SK-N-SH treated with all-trans-retinoic acid at 6 μM for 48 hours (cell line): ENCODE results near the gene DCP2.

Experiments
- CREB5 ChIP-seq: fragments of 250-450 bp; sonication (Bioruptor Pico); IDR thresholded peaks from 2 replicates; pipeline ENCODE4 v1.5.1; 2020; ENCODE audit warnings: low read depth, mild to moderate bottlenecking, moderate library complexity
- GLIS3 ChIP-seq: fragments of 250-450 bp; sonication (Bioruptor Pico); IDR thresholded peaks from 2 replicates; pipeline ENCODE4 v1.5.0; 2020; ENCODE audit warnings: mild to moderate bottlenecking, moderate library complexity
- RARB ChIP-seq: fragments of 250-450 bp; sonication (Bioruptor Pico); IDR thresholded peaks from 2 replicates; pipeline ENCODE4 v1.8.0; 2021; ENCODE audit warnings: mild to moderate bottlenecking, moderate library complexity
- ZNF8 ChIP-seq: fragments of 450-650 bp; formaldehyde crosslinking; IDR thresholded peaks from 2 replicates; pipeline ENCODE4 v1.5.0; 2020; ENCODE audit warnings: mild to moderate bottlenecking, moderate library complexity

GRCh38 chr5:113040672-113041260 is 64.2 kb downstream of the DCP2 start:
- TF ChIP-seq RARB (CRISPR knock-in tag) (no peak), CREB5 (CRISPR knock-in tag) (no peak), GLIS3 (no peak), ZNF8 (CRISPR knock-in tag) (no peak)
